Small intestine (tissue), 7 donors: ENCODE measurements around the gene GALR3. TPM values are rescaled to one million over a fixed set of nuclear protein-coding genes. Genes with fewer than 3 reads are reported as not detected.

ENCODE experiments used
- DNase-seq, 2 donors: peaks; one replicate each; pipeline versions ENCODE4 v3.0.0 to v3.0.0-alpha.2; 2013
- FAIRE-seq: peaks from 2 replicates; lab custom pipeline; 2012; peaks lifted over from hg19 to GRCh38; lab: Jason Lieb, UNC
- H3K27ac ChIP-seq, 3 donors: one replicate each; pipeline ENCODE4 v1.5.1; 2013; ENCODE audit warnings: low read length in 2 of 3, mild to moderate bottlenecking in 2 of 3, control low read depth in 1 of 3, inconsistent platforms in 1 of 3, low read depth in 1 of 3, moderate library complexity in 1 of 3
- H3K27me3 ChIP-seq, 3 donors: one replicate each; pipeline ENCODE4 v1.6.1; 2013; ENCODE audit warnings: low read length in 3 of 3, inconsistent platforms in 1 of 3; ENCODE audit not compliant: control insufficient read depth in 3 of 3, insufficient read depth in 3 of 3
- H3K36me3 ChIP-seq, 3 donors: one replicate each; pipeline ENCODE4 v1.6.1; 2013; ENCODE audit warnings: low read length in 3 of 3, inconsistent platforms in 1 of 3, low read depth in 1 of 3, mild to moderate bottlenecking in 1 of 3, moderate library complexity in 1 of 3; ENCODE audit not compliant: control insufficient read depth in 3 of 3, insufficient read depth in 2 of 3
- H3K4me1 ChIP-seq, 3 donors: one replicate each; pipeline ENCODE4 v1.6.1; 2013; ENCODE audit warnings: low read length in 2 of 3, inconsistent platforms in 1 of 3, low read depth in 1 of 3, mild to moderate bottlenecking in 1 of 3, moderate library complexity in 1 of 3; ENCODE audit not compliant: control insufficient read depth in 3 of 3, insufficient read depth in 2 of 3
- H3K4me3 ChIP-seq, 3 donors: one replicate each; pipeline ENCODE4 v1.5.1; 2013; ENCODE audit warnings: low read length in 3 of 3, control low read depth in 1 of 3, inconsistent platforms in 1 of 3, low read depth in 1 of 3, mild to moderate bottlenecking in 1 of 3, moderate library complexity in 1 of 3
- H3K9me3 ChIP-seq, 2 donors: one replicate each; pipeline ENCODE4 v1.6.1; 2013; ENCODE audit warnings: low read depth in 1 of 2, low read length in 1 of 2; ENCODE audit not compliant: control insufficient read depth in 2 of 2, insufficient read depth in 1 of 2
- WGBS, 3 donors: extraction: QIAGEN DNeasy Blood & Tissue Kit; methylation state at CpG; one replicate each; pipeline ENCODE4 v1.1.7; 2013; 5-methylcytosine and 5-hydroxymethylcytosine counted together
- polyA plus RNA-seq, 4 donors: library from polyadenylated mRNA; stranded (reverse) in 3 of 4; unstranded in 1 of 4; fragments of 200-250 nt in 3 of 4; fragments of 120-200 nt in 1 of 4; gene quantifications; one replicate each; pipeline versions ENCODE4 v1.2.1 to v1.2.3, GENCODE V29; 2013
- donor health status: healthy with polysubstance abuse.
- donor health status: control.
- donor health status: control.
- donor health status: Bipolar disorder and iron deficiency.
- donor health status: healthy.

Gene GALR3
- polyA plus RNA-seq, 4 donors = 0.04 TPM; not detected in 3

DNA sequence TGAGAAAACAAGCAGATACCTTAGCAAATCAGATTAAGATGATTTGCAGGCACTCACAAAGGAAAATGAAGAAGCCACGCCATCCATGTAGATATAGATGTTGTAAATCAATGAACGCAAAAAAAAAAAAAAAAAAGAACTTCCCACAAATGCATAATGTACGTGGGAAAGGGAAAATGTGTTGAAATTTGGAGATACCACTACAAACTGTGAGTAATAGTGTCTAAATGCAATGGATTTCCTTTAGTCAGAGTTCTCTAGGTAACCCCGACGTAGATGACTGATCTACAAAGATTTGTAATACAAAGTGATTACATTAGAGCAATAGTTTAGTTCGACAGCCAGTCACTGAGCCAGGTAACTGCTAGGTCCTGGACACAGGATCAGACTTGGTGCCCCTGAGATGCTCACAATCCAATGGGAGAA lies 21.7 kb downstream of the GALR3 start:
- peak overlapping the region; percentile 28 to 81 (median 68) for H3K27ac ChIP-seq
- no peak for DNase-seq
- peak overlapping the region in 2 of 3 donors; percentile 34 to 59 for H3K4me3 ChIP-seq
- H3K36me3 ChIP-seq = peaks cover under 1 to 10% (median under 1%) of the 10 kb centered on the region in 3 donors
- H3K9me3 ChIP-seq = peaks cover 0 to 4% of the 10 kb centered on the region in 2 donors
- H3K4me1 ChIP-seq = peaks cover 2 to 20% (median 5%) of the 10 kb centered on the region in 3 donors
- 84 to 90% (median 89%) methylated on average over 6 of the region's 6 CpGs for WGBS, 3 donors
- FAIRE-seq = no peak
- no peaks in the 10 kb centered on the region for H3K27me3 ChIP-seq

DNA sequence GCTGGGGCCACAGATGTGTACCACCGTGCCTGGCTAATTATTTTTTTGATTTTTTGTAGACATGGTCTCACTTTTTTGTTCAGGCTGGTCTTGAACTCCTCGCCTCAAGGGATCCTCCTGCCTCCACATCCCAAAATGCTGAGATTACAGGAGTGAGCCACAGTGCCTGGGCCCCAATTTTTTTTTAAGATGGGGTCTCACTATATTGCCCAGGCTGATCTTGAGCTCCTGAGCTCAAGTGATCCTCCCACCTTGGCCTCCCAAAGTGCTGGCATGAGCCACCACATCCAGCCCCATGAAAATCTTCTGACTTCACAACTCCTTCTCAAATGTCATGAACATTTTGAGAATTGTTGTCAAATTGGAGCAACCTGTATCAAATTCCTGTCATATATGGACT lies 23.3 kb downstream of the GALR3 start:
- 94% methylated on average over 2 of the region's 2 CpGs for WGBS, 3 donors
- Histone ChIP-seq H3K36me3 (peaks cover 0 to 2% (median 0%) of the 10 kb centered on the region in 3 donors), H3K27me3 (no peaks in the 10 kb centered on the region), H3K27ac (no peak overlapping the region), H3K4me3 (no peak overlapping the region), H3K9me3 (peaks cover 0 to 4% of the 10 kb centered on the region in 2 donors), H3K4me1 (peaks cover 2 to 24% (median 6%) of the 10 kb centered on the region in 3 donors)
- FAIRE-seq (no peak), DNase-seq (no peak)

DNA sequence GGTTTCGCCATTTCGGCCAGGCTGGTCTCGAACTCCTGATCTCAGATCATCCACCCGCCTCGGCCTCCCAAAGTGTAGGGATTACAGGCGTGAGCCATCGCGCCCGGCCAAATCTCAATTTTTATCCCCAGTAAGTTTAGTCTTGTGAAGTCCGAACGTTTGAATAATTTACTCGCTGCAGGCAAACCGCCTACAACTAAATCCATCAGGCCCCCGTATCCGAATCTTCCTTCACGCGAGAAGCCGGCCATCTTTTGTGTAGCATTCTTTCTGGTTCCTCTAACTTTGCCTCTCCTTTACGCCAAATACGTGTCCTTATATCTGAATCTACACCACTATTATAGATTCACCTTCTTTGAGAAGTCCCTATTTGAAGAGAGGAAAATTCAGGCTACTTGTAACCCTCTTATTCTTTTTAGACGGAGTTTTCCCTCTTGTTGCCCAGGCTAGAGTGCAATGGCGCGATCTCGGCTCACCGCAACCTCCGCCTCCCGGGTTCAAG lies 25.5 kb downstream of the GALR3 start:
- 18 to 38% (median 34%) methylated on average over 27 of the region's 27 CpGs for WGBS, 3 donors

DNA sequence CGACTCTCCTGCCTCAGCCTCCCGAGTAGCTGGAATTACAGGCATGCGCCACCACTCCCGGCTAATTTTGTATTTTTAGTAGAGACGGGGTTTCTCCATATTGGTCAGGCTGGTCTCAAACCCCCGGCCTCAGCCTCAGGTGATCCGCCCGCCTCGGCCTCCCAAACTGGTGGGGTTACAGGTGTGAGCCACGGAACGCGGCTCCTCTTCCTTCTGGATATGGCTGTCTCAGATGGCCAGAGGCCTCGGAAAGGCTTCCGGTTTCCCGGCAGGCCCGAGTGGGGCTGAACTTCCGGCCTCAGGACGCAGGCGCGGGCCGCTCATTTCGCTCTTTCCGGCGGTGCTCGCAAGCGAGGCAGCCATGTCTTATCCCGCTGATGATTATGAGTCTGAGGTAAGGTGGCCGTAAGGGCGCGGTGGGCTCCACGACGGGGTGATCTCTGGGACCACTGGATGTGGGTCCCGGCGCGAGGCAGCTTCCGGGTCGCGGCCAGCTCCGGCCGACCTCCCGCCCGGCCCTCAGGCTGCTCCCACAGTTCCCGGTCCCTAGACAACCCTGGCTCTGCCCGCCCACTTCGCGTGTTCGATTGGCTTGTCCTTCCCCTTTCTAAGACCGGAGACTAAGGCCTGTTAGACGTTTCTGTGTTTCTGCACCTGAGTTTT lies 26.0 kb downstream of the GALR3 start, which contains the start of gene EIF3L:
Gene EIF3L, plus strand, starts transcription at position 331 of the 663 bp plus-strand sequence. Its CDS starts 31 bp downstream, at position 362.
- FAIRE-seq = no peak
- H3K4me3 ChIP-seq = peak within 1 kb of the TSS; percentile 58 to 95 (median 75)
- H3K4me1 ChIP-seq = peaks cover 0 to 11% (median 2%) of the 10 kb centered on the region in 3 donors
- H3K36me3 ChIP-seq = peaks cover 3 to 22% (median 7%) of the 10 kb centered on the region in 3 donors
- 0 to 1% (median 1%) methylated on average over 43 to 49 of the region's 49 CpGs for WGBS, 3 donors
- peak; percentile 91 to 97 for DNase-seq
- peaks cover 0 to 4% of the 10 kb centered on the region in 2 donors for H3K9me3 ChIP-seq
- H3K27ac ChIP-seq = peak within 1 kb of the TSS; percentile 87 to 89 (median 88)
- no peaks in the 10 kb centered on the region for H3K27me3 ChIP-seq

More for the DNA sequence above, 25.5 kb downstream of the GALR3 start:
- H3K36me3 ChIP-seq = peaks cover 3 to 21% (median 7%) of the 10 kb centered on the region in 3 donors
- H3K4me3 ChIP-seq = peak overlapping the region; percentile 40 to 95 (median 75)
- no peak for FAIRE-seq
- H3K27ac ChIP-seq = peak overlapping the region; percentile 87 to 89 (median 88)
- H3K27me3 ChIP-seq = no peaks in the 10 kb centered on the region
- peak in 1 of 2 donors; percentile 68 for DNase-seq
- H3K9me3 ChIP-seq = peaks cover 0 to 4% of the 10 kb centered on the region in 2 donors
- H3K4me1 ChIP-seq = peaks cover 0 to 11% (median 2%) of the 10 kb centered on the region in 3 donors

DNA sequence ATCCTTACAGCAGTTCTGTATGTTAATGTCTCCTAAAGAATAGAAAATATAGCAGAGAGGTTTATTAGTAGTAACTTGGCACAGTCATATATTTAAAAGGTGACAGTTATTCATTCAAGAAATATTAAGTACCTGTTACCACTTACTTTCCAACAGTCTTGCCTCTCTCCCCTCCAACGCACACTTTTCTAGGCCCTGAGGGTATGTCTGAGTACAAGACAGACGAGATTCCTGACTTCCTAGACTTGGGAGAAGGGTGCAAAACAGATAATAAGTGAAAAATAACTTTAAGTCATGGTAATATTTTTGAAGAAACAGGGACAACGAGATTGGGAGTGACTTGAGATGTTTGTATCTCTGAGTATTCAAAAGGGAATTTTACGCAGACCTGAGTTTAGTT lies 27.6 kb downstream of the GALR3 start:
- Histone ChIP-seq H3K36me3 (peaks cover 3 to 33% (median 7%) of the 10 kb centered on the region in 3 donors), H3K4me1 (peaks cover 0 to 11% (median 2%) of the 10 kb centered on the region in 3 donors), H3K27ac (no peak overlapping the region), H3K27me3 (no peaks in the 10 kb centered on the region), H3K9me3 (no peaks in the 10 kb centered on the region), H3K4me3 (no peak overlapping the region)
- 76 to 84% (median 84%) methylated on average over 4 of the region's 4 CpGs for WGBS, 3 donors
- DNase-seq = no peak
- no peak for FAIRE-seq

DNA sequence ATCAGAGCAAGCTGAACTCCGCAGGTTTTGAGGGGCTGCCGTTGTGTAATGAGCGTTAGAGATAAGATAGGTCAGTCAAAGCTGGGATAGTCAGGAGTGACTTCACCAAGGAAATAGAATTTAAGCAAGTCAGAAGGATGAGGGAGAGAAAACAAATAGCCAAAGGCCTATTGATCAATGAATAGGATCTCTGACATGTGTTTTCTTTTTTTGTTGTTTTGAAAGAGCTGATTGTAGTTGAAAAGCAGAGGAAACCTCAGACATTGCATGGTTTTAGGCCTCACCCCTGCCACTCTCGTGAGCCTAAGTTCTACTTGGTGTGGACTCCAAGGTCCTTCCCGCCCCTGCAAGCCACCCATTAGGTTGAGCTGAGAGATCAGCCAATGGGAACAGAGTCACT lies 29.2 kb downstream of the GALR3 start:
- H3K4me3 ChIP-seq = no peak overlapping the region
- 65 to 80% (median 76%) methylated on average over 5 of the region's 5 CpGs for WGBS, 3 donors
- no peaks in the 10 kb centered on the region for H3K27me3 ChIP-seq
- no peaks in the 10 kb centered on the region for H3K9me3 ChIP-seq
- DNase-seq (no peak), FAIRE-seq (no peak)
- peaks cover 0 to 11% (median 2%) of the 10 kb centered on the region in 3 donors for H3K4me1 ChIP-seq
- peaks cover 3 to 48% (median 10%) of the 10 kb centered on the region in 3 donors for H3K36me3 ChIP-seq
- H3K27ac ChIP-seq = no peak overlapping the region

DNA sequence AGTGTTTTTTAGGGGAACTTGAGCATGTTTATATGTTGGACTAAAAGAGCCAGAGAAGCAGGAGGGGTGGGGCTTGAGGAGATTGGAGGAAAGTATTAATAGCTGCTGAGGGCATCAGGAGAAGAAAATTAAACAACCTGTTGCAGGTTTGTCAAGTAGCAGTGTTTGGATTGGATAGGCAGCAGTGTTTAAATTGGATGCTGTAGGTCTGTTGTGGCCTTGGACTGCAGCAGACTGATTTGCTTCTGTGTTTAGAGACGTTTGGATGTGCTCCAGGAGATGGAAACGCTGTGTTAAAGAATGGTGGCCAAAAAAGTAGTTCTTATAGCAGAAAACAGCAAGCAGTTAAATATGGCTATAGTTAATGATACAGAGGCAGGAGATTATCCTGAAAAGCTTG lies 31.8 kb downstream of the GALR3 start:
- Histone ChIP-seq H3K27ac (no peak overlapping the region), H3K36me3 (peaks cover 9 to 57% (median 14%) of the 10 kb centered on the region in 3 donors), H3K4me3 (no peak overlapping the region), H3K27me3 (no peaks in the 10 kb centered on the region), H3K9me3 (no peaks in the 10 kb centered on the region), H3K4me1 (peaks cover 0 to 4% (median under 1%) of the 10 kb centered on the region in 3 donors)
- no peak for FAIRE-seq
- 46 to 56% (median 55%) methylated on average over 2 of the region's 2 CpGs for WGBS, 3 donors
- no peak for DNase-seq

DNA sequence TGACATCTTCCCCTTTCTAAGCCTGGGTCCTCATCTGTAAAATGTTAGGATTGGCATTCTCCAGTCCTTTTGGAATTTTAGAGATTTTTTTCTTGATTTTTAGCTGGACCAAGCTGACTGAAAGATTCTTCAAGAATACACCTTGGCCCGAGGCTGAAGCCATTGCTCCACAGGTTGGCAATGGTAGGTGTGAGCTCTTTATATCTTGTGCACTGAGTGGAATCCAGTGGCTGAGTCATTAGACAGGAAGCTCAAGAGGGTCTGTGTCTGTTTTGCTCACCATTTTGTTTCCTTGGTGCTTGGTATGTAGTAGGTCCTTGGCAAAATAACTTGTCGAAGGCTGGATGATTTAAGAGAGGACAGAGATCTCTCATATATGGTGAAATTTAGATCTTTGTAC lies 32.3 kb downstream of the GALR3 start:
- H3K4me3 ChIP-seq = no peak overlapping the region
- 91 to 95% (median 93%) methylated on average over 2 of the region's 2 CpGs for WGBS, 3 donors
- H3K36me3 ChIP-seq = peaks cover 9 to 60% (median 14%) of the 10 kb centered on the region in 3 donors
- H3K27ac ChIP-seq = no peak overlapping the region
- H3K9me3 ChIP-seq = no peaks in the 10 kb centered on the region
- no peaks in the 10 kb centered on the region for H3K4me1 ChIP-seq
- no peak for DNase-seq
- FAIRE-seq = no peak
- no peaks in the 10 kb centered on the region for H3K27me3 ChIP-seq
